Mesendoderm (in vitro differentiated cells): Measurements from ENCODE around the gene CMTM2.

ENCODE experiments used
- DNase-seq: peaks from one replicate; pipeline ENCODE4 v3.0.0; 2013
- H2AK5ac ChIP-seq: 2 replicates; pipeline ENCODE4 v1.6.1; 2013; ENCODE audit warnings: low read length, inconsistent platforms
- H2BK120ac ChIP-seq: 2 replicates; pipeline ENCODE4 v1.6.1; 2013; ENCODE audit warnings: low read depth, mild to moderate bottlenecking, low read length, moderate library complexity, mixed read lengths
- H2BK15ac ChIP-seq: replicated peaks from 2 replicates; pipeline ENCODE4 v1.6.1; 2013; ENCODE audit warnings: low read depth, mild to moderate bottlenecking, moderate library complexity
- H2BK5ac ChIP-seq: 2 replicates; pipeline ENCODE4 v1.6.1; 2013; ENCODE audit warnings: low read length, inconsistent platforms
- H3K18ac ChIP-seq: 2 replicates; pipeline ENCODE4 v1.6.1; 2013; ENCODE audit warnings: mild to moderate bottlenecking, low read length, mixed read lengths
- H3K23ac ChIP-seq: one replicate; pipeline ENCODE4 v1.6.1; 2013; ENCODE audit warnings: low read length
- H3K27ac ChIP-seq: 2 replicates; pipeline ENCODE4 v1.5.1; 2013; ENCODE audit warnings: low read depth, mild to moderate bottlenecking, inconsistent platforms, low read length, moderate library complexity
- H3K27me3 ChIP-seq: 2 replicates; pipeline ENCODE4 v1.6.1; 2013; ENCODE audit warnings: low read length, control low read depth, mild to moderate bottlenecking, inconsistent platforms; ENCODE audit not compliant: insufficient read depth, poor library complexity
- H3K36me3 ChIP-seq: 2 replicates; pipeline ENCODE4 v1.6.1; 2013; ENCODE audit warnings: low read length, inconsistent platforms; ENCODE audit not compliant: control insufficient read depth, insufficient read depth
- H3K4ac ChIP-seq: one replicate; pipeline ENCODE4 v1.6.1; 2013; ENCODE audit warnings: low read depth, mild to moderate bottlenecking, low read length, moderate library complexity
- H3K4me1 ChIP-seq: 2 replicates; pipeline ENCODE4 v1.6.1; 2013; ENCODE audit warnings: low read depth, low read length, inconsistent platforms; ENCODE audit not compliant: control insufficient read depth
- H3K4me2 ChIP-seq: 2 replicates; pipeline ENCODE4 v1.6.1; 2013; ENCODE audit warnings: low read length
- H3K4me3 ChIP-seq: 2 replicates; pipeline ENCODE4 v1.5.1; 2013; ENCODE audit warnings: mild to moderate bottlenecking, low read length
- H3K56ac ChIP-seq: one replicate; pipeline ENCODE4 v1.6.1; 2013; ENCODE audit warnings: low read length
- H3K79me1 ChIP-seq: 2 replicates; pipeline ENCODE4 v1.6.1; 2013; ENCODE audit warnings: low read length, inconsistent platforms
- H3K79me2 ChIP-seq: 2 replicates; pipeline ENCODE4 v1.6.1; 2013; ENCODE audit warnings: mild to moderate bottlenecking, low read length; ENCODE audit not compliant: control insufficient read depth, insufficient read depth
- H3K9ac ChIP-seq: 2 replicates; pipeline ENCODE4 v1.6.1; 2013; ENCODE audit warnings: low read length, inconsistent platforms
- H4K5ac ChIP-seq: one replicate; pipeline ENCODE4 v1.6.1; 2013; ENCODE audit warnings: low read length
- H4K8ac ChIP-seq: one replicate; pipeline ENCODE4 v1.6.1; 2013; ENCODE audit warnings: low read depth, mild to moderate bottlenecking, control low read depth, low read length, moderate library complexity
- WGBS: extraction: QIAGEN DNeasy Blood & Tissue Kit; methylation state at CpG from one replicate; pipeline ENCODE4 v1.1.7; 2013; ENCODE audit warnings: low lambda C conversion rate, missing lambda C conversion rate; ENCODE audit not compliant: insufficient coverage; ENCODE audit errors: extremely low coverage; 5-methylcytosine and 5-hydroxymethylcytosine counted together

CMTM2 gene

GRCh38 chr16:66618588-66619375 lies 39.5 kb downstream of the CMTM2 start:
- peak overlapping the region; percentile 22 for H3K27ac ChIP-seq
- no peak overlapping the region for H4K8ac ChIP-seq
- peaks cover 24% of the 10 kb centered on the region for H3K4me1 ChIP-seq
- WGBS = no CpG with 5 or more reads among the region's 10 CpGs
- no peaks in the 10 kb centered on the region for H3K79me2 ChIP-seq
- no peak overlapping the region for H2BK15ac ChIP-seq
- H3K27me3 ChIP-seq = no peaks in the 10 kb centered on the region
- no peak overlapping the region for H4K5ac ChIP-seq
- H3K9ac ChIP-seq = no peak overlapping the region
- peak overlapping the region; percentile 40 for H2AK5ac ChIP-seq
- H2BK5ac ChIP-seq = peak overlapping the region; percentile 69
- H3K4ac ChIP-seq = peak overlapping the region; percentile 19
- DNase-seq = peak; percentile 54
- H3K4me2 ChIP-seq = no peak overlapping the region
- no peak overlapping the region for H3K23ac ChIP-seq
- H2BK120ac ChIP-seq = no peak overlapping the region
- H3K4me3 ChIP-seq = no peak overlapping the region
- H3K56ac ChIP-seq = peak overlapping the region; percentile 6
- H3K36me3 ChIP-seq = peaks cover 2% of the 10 kb centered on the region
- no peak overlapping the region for H3K18ac ChIP-seq
- H3K79me1 ChIP-seq = no peaks in the 10 kb centered on the region

GRCh38 chr16:66619534-66620428 lies 40.5 kb downstream of the CMTM2 start:
- Histone ChIP-seq H3K27me3 (no peaks in the 10 kb centered on the region), H2BK120ac (no peak overlapping the region), H3K56ac (no peak overlapping the region), H4K8ac (no peak overlapping the region), H3K23ac (no peak overlapping the region), H3K4ac (no peak overlapping the region), H3K4me3 (no peak overlapping the region), H3K4me1 (peaks cover 24% of the 10 kb centered on the region), H3K4me2 (no peak overlapping the region), H2BK5ac (no peak overlapping the region), H2AK5ac (no peak overlapping the region), H3K9ac (no peak overlapping the region), H3K18ac (no peak overlapping the region), H3K79me1 (no peaks in the 10 kb centered on the region), H3K27ac (peak overlapping the region; percentile 15), H3K79me2 (no peaks in the 10 kb centered on the region), H2BK15ac (no peak overlapping the region), H4K5ac (no peak overlapping the region), H3K36me3 (no peaks in the 10 kb centered on the region)
- WGBS = no CpG with 5 or more reads among the region's 12 CpGs
- peak; percentile 66 for DNase-seq

- H3K56ac ChIP-seq = peak overlapping the region; percentile 44
- WGBS = no CpG with 5 or more reads among the region's 8 CpGs
- no peaks in the 10 kb centered on the region for H3K79me2 ChIP-seq
- H3K23ac ChIP-seq = no peak overlapping the region
- no peak overlapping the region for H4K5ac ChIP-seq
- H4K8ac ChIP-seq = no peak overlapping the region
- H3K4me2 ChIP-seq = no peak overlapping the region
- peak overlapping the region; percentile 31 for H2BK5ac ChIP-seq
- no peaks in the 10 kb centered on the region for H3K36me3 ChIP-seq
- no peak overlapping the region for H3K18ac ChIP-seq
- H3K4me1 ChIP-seq = peaks cover 24% of the 10 kb centered on the region
- no peak overlapping the region for H3K4ac ChIP-seq
- no peak overlapping the region for H2AK5ac ChIP-seq
- H3K9ac ChIP-seq = no peak overlapping the region
- H3K27me3 ChIP-seq = no peaks in the 10 kb centered on the region
- peak overlapping the region; percentile 15 for H3K27ac ChIP-seq
- no peak overlapping the region for H2BK120ac ChIP-seq
- no peak overlapping the region for H2BK15ac ChIP-seq
- no peaks in the 10 kb centered on the region for H3K79me1 ChIP-seq
- no peak for DNase-seq
- H3K4me3 ChIP-seq = no peak overlapping the region
These were observed 41.1 kb downstream of the CMTM2 start for GRCh38 chr16:66620429-66620795.

GRCh38 chr16:66621973-66622372 lies 42.7 kb downstream of the CMTM2 start:
- Histone ChIP-seq H2AK5ac (no peak overlapping the region), H3K79me2 (no peaks in the 10 kb centered on the region), H2BK15ac (no peak overlapping the region), H3K18ac (no peak overlapping the region), H4K8ac (no peak overlapping the region), H3K79me1 (no peaks in the 10 kb centered on the region), H2BK5ac (no peak overlapping the region), H3K56ac (no peak overlapping the region), H3K27ac (no peak overlapping the region), H3K27me3 (no peaks in the 10 kb centered on the region), H3K4me2 (no peak overlapping the region), H3K4ac (no peak overlapping the region), H3K9ac (no peak overlapping the region), H3K4me1 (peaks cover 20% of the 10 kb centered on the region), H4K5ac (no peak overlapping the region), H3K4me3 (no peak overlapping the region), H2BK120ac (no peak overlapping the region), H3K23ac (no peak overlapping the region), H3K36me3 (no peaks in the 10 kb centered on the region)
- no peak for DNase-seq
- no CpG with 5 or more reads among the region's 14 CpGs for WGBS

GRCh38 chr16:66622863-66623262 lies 43.6 kb downstream of the CMTM2 start:
- no peak overlapping the region for H3K9ac ChIP-seq
- peak; percentile 64 for DNase-seq
- H3K4me2 ChIP-seq = no peak overlapping the region
- H3K79me1 ChIP-seq = no peaks in the 10 kb centered on the region
- no peak overlapping the region for H3K18ac ChIP-seq
- H3K23ac ChIP-seq = no peak overlapping the region
- no peak overlapping the region for H3K27ac ChIP-seq
- H2BK15ac ChIP-seq = no peak overlapping the region
- H3K36me3 ChIP-seq = no peaks in the 10 kb centered on the region
- no peaks in the 10 kb centered on the region for H3K27me3 ChIP-seq
- H3K4ac ChIP-seq = no peak overlapping the region
- H2BK120ac ChIP-seq = no peak overlapping the region
- H4K8ac ChIP-seq = no peak overlapping the region
- no CpG with 5 or more reads among the region's 3 CpGs for WGBS
- no peak overlapping the region for H3K4me3 ChIP-seq
- peaks cover 17% of the 10 kb centered on the region for H3K4me1 ChIP-seq
- no peaks in the 10 kb centered on the region for H3K79me2 ChIP-seq
- no peak overlapping the region for H4K5ac ChIP-seq
- H2BK5ac ChIP-seq = no peak overlapping the region
- no peak overlapping the region for H2AK5ac ChIP-seq
- no peak overlapping the region for H3K56ac ChIP-seq
